IMR-90 (cell line): ENCODE measurements around the gene OR2AG2. TPM values are rescaled to one million over a fixed set of nuclear protein-coding genes. Genes with fewer than 3 reads are reported as not detected.

ENCODE experiments used
- ATAC-seq: fragments of 200-7000 bp; cut with Tn5 transposase; 2 replicates; pipeline ENCODE4 v1.9.1; 2020; ENCODE audit warnings: low read depth, mild to moderate bottlenecking, moderate library complexity
- BruUV-seq: library from RNA; stranded (reverse); fragments of 400-500 nt; replicated peaks from 2 replicates; lab custom pipeline; 2021; lab: Mats Ljungman, UMichigan
- CTCF ChIA-PET: fragments of 300-600 bp; formaldehyde crosslinking; extraction: SDS; loops from one replicate; lab custom pipeline; 2021; ENCODE audit warnings: antibody characterized with exemption; lab: Yijun Ruan, JAX
- POLR2A ChIA-PET: fragments of 300-600 bp; sonication (Branson Sonifier 250); formaldehyde crosslinking; loops from one replicate; lab custom pipeline; 2022; ENCODE audit warnings: antibody characterized with exemption; ENCODE audit not compliant: unreplicated experiment; lab: Charles Lee
- DNase-seq: peaks from one replicate; pipeline ENCODE4 v3.0.0; 2013
- H2AFZ ChIP-seq: replicated peaks from 2 replicates; pipeline ENCODE3; 2013; ENCODE audit warnings: low read length, mild to moderate bottlenecking; ENCODE audit not compliant: poor library complexity
- H2AK5ac ChIP-seq: 2 replicates; pipeline ENCODE4 v1.6.1; 2013; ENCODE audit warnings: low read depth, low read length, inconsistent platforms
- H2AK9ac ChIP-seq: replicated peaks from 2 replicates; pipeline ENCODE3; 2013; ENCODE audit warnings: mild to moderate bottlenecking, low read depth, low read length, moderate library complexity; ENCODE audit not compliant: poor library complexity
- H2BK120ac ChIP-seq: 2 replicates; pipeline ENCODE4 v1.6.1; 2013; ENCODE audit warnings: low read depth, low read length, inconsistent platforms
- H2BK15ac ChIP-seq: 3 replicates; pipeline ENCODE4 v1.6.1; 2013; ENCODE audit warnings: low read depth, low read length, inconsistent platforms
- H2BK20ac ChIP-seq: 2 replicates; pipeline ENCODE4 v1.6.1; 2013; ENCODE audit warnings: low read depth, mild to moderate bottlenecking, inconsistent platforms, low read length, moderate library complexity
- H2BK5ac ChIP-seq: 2 replicates; pipeline ENCODE4 v1.6.1; 2013; ENCODE audit warnings: mild to moderate bottlenecking, low read depth, low read length, inconsistent platforms; ENCODE audit not compliant: poor library complexity, severe bottlenecking
- H3K14ac ChIP-seq: replicated peaks from 2 replicates; pipeline ENCODE4 v1.6.1; 2013; ENCODE audit warnings: low read depth, low read length, inconsistent platforms
- H3K18ac ChIP-seq: 2 replicates; pipeline ENCODE4 v1.6.1; 2013; ENCODE audit warnings: low read depth, low read length, control low read depth
- H3K23ac ChIP-seq: 2 replicates; pipeline ENCODE4 v1.6.1; 2013; ENCODE audit warnings: low read depth, low read length, inconsistent platforms
- H3K27ac ChIP-seq: 2 replicates; pipeline ENCODE4 v1.5.1; 2013; ENCODE audit warnings: mild to moderate bottlenecking, control low read depth, low read length; ENCODE audit not compliant: insufficient read depth
- H3K27me3 ChIP-seq: 2 replicates; pipeline ENCODE4 v1.6.1; 2013; ENCODE audit warnings: low read length; ENCODE audit not compliant: control insufficient read depth, insufficient read depth
- H3K36me3 ChIP-seq: 2 replicates; pipeline ENCODE4 v1.6.1; 2013; ENCODE audit warnings: low read length, mixed read lengths; ENCODE audit not compliant: control insufficient read depth, insufficient read depth
- H3K4ac ChIP-seq: 2 replicates; pipeline ENCODE4 v1.6.1; 2013; ENCODE audit warnings: low read depth, low read length, inconsistent platforms
- H3K4me1 ChIP-seq: 2 replicates; pipeline ENCODE4 v1.6.1; 2013; ENCODE audit warnings: low read length, mixed read lengths; ENCODE audit not compliant: control insufficient read depth, insufficient read depth
- H3K4me2 ChIP-seq: 2 replicates; pipeline ENCODE4 v1.6.1; 2013; ENCODE audit warnings: low read depth, mild to moderate bottlenecking, control low read depth, low read length, moderate library complexity
- H3K4me3 ChIP-seq: 2 replicates; pipeline ENCODE4 v1.5.1; 2013; ENCODE audit warnings: low read depth, mild to moderate bottlenecking, control low read depth, low read length, moderate library complexity; ENCODE audit not compliant: insufficient read depth
- H3K56ac ChIP-seq: 2 replicates; pipeline ENCODE4 v1.6.1; 2013; ENCODE audit warnings: low read length, inconsistent platforms; ENCODE audit not compliant: insufficient read depth; ENCODE audit errors: extremely low read depth
- H3K79me1 ChIP-seq, 2 experiments: 2 replicates each; pipeline ENCODE4 v1.6.1; 2013; ENCODE audit warnings: low read length in 2 of 2, inconsistent platforms in 1 of 2, low read depth in 1 of 2
- H3K9ac ChIP-seq: 2 replicates; pipeline ENCODE4 v1.6.1; 2013; ENCODE audit warnings: low read depth, low read length, control low read depth
- H3K9me1 ChIP-seq: 2 replicates; pipeline ENCODE4 v1.6.1; 2013; ENCODE audit warnings: low read length, inconsistent platforms; ENCODE audit not compliant: insufficient read depth
- H3K9me3 ChIP-seq: 2 replicates; pipeline ENCODE4 v1.6.1; 2013; ENCODE audit warnings: low read length; ENCODE audit not compliant: control insufficient read depth, insufficient read depth
- H4K20me1 ChIP-seq: 2 replicates; pipeline ENCODE4 v1.6.1; 2013; ENCODE audit warnings: low read length, inconsistent platforms; ENCODE audit not compliant: insufficient read depth
- H4K5ac ChIP-seq: 2 replicates; pipeline ENCODE4 v1.6.1; 2013; ENCODE audit warnings: mild to moderate bottlenecking, low read depth, low read length, control low read depth
- H4K8ac ChIP-seq, 2 experiments: 2 replicates each; pipeline ENCODE4 v1.6.1; 2013; ENCODE audit warnings: low read depth in 2 of 2, low read length in 2 of 2, control low read depth in 1 of 2, inconsistent platforms in 1 of 2
- H4K91ac ChIP-seq: 2 replicates; pipeline ENCODE4 v1.6.1; 2013; ENCODE audit warnings: low read depth, low read length, inconsistent platforms; ENCODE audit not compliant: insufficient read depth
- BHLHE40 ChIP-seq: fragments of 150-350 bp; IDR thresholded peaks from 2 replicates; pipeline ENCODE4 v1.6.1; 2016; ENCODE audit warnings: mild to moderate bottlenecking, low read depth, low read length
- CHD1 ChIP-seq: IDR thresholded peaks from 2 replicates; pipeline ENCODE4 v1.6.1; 2012; ENCODE audit warnings: low read depth, low read length, improper control_type of control experiment
- MXI1 ChIP-seq: IDR thresholded peaks from 2 replicates; pipeline ENCODE4 v1.6.1; 2012; ENCODE audit warnings: low read depth, mild to moderate bottlenecking, low read length, moderate library complexity, borderline replicate concordance
- NFE2L2 ChIP-seq: fragments of 150-350 bp; IDR thresholded peaks from 2 replicates; pipeline ENCODE4 v1.6.1; 2016; ENCODE audit warnings: low read depth, mild to moderate bottlenecking, low read length
- RAD21 ChIP-seq: IDR thresholded peaks from 2 replicates; pipeline ENCODE4 v1.6.1; 2012; ENCODE audit warnings: low read length, improper control_type of control experiment
- RCOR1 ChIP-seq: IDR thresholded peaks from 2 replicates; pipeline ENCODE4 v1.6.1; 2012; ENCODE audit warnings: mild to moderate bottlenecking, low read length, improper control_type of control experiment; ENCODE audit not compliant: insufficient replicate concordance
- RFX5 ChIP-seq: IDR thresholded peaks from 2 replicates; pipeline ENCODE4 v1.8.0; 2012; ENCODE audit warnings: low read depth, mild to moderate bottlenecking, low read length, moderate library complexity
- SMC3 ChIP-seq: fragments of 150-350 bp; IDR thresholded peaks from 2 replicates; pipeline ENCODE4 v1.6.1; 2016; ENCODE audit warnings: low read depth, mild to moderate bottlenecking, antibody characterized with exemption, low read length, moderate library complexity
- WGBS, 2 experiments: methylation state at CpG; one replicate each; pipeline versions ENCODE4 v1.1.5 to v1.1.7; 2013; ENCODE audit warnings: missing lambda C conversion rate in 2 of 2; ENCODE audit not compliant: insufficient read length in 1 of 2; ENCODE audit errors: extremely low coverage in 2 of 2; 5-methylcytosine and 5-hydroxymethylcytosine counted together
- dilution Hi-C: fragments of 300-500 bp; cut with HindIII; formaldehyde crosslinking; loops from one replicate; pipeline ENCODE4 v1.14.3; 2018; ENCODE audit warnings: low sequenced_read_pairs; ENCODE audit not compliant: unreplicated experiment
- in situ Hi-C: fragments of 300-500 bp; cut with MboI; formaldehyde crosslinking; loops from 3 replicates; pipeline ENCODE4 v1.14.3; 2019; ENCODE audit warnings: low sequenced_read_pairs, inconsistent platforms, mixed read lengths
- intact Hi-C: fragments of 100-400 bp; cut with micrococcal nuclease; formaldehyde crosslinking; loops from 2 replicates; pipeline ENCODE4 v1.10.0; 2022
- polyA plus RNA-seq, 3 experiments: library from polyadenylated mRNA; depleted of rRNA; stranded (reverse); fragments of >200 nt; gene quantifications; 2 replicates each; pipeline ENCODE4 v1.2.3, GENCODE V29; 2012; ENCODE audit warnings: low replicate concordance in 1 of 3
- total RNA-seq: library from RNA; depleted of rRNA; stranded (reverse); fragments of >200 nt; gene quantifications from 2 replicates; pipeline ENCODE4 v1.2.3, GENCODE V29; 2012
- TF ChIP-seq, protein P1 (sequence below): fragments of 150-350 bp; IDR thresholded peaks from 2 replicates; pipeline ENCODE4 v1.6.1; 2017; ENCODE audit warnings: mild to moderate bottlenecking, antibody characterized with exemption, low read length, low read depth
- TF ChIP-seq, protein P2 (sequence below): conservative IDR thresholded peaks from 2 replicates; pipeline ENCODE4 v1.5.1; 2012; ENCODE audit warnings: mild to moderate bottlenecking, low read depth, low read length, improper control_type of control experiment
- TF ChIP-seq, protein P3 (sequence below): fragments of 150-350 bp; IDR thresholded peaks from 2 replicates; pipeline ENCODE4 v1.6.1; 2016; ENCODE audit warnings: low read depth, mild to moderate bottlenecking, low read length, moderate library complexity, borderline replicate concordance

Gene OR2AG2
- total and polyA plus RNA-seq, 2 of the 4 experiments (the other 2 are of a cell fraction): 0.22 to 0.54 TPM

DNA sequence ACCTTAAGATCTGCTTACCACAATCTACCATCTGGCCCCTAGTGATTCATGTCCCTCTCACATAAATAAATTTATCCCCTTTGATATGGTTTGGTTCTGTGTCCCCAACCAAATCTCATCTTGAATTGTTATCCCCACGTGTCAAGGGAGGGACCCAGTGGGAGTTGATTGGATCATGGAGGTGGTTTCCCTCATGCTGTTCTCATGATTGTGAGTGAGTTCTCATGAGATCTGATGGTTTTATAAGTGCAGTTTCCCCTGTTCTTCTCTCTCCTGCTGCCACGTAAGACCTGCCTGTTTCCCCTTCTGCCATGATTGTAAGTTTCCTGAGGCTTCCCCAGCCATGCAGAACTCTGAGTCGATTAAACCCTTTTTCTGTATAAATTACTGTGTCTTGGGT is 37.2 kb downstream of the OR2AG2 start:
- Histone ChIP-seq H3K4me3 (no peak overlapping the region), H3K56ac (no peak overlapping the region), H4K8ac (no peak overlapping the region), H4K20me1 (no peaks in the 10 kb centered on the region), H3K79me1 (no peaks in the 10 kb centered on the region), H3K27ac (no peak overlapping the region), H3K18ac (no peak overlapping the region), H2BK120ac (no peak overlapping the region), H3K36me3 (no peaks in the 10 kb centered on the region), H2AFZ (no peak overlapping the region), H3K4ac (no peak overlapping the region), H3K27me3 (no peaks in the 10 kb centered on the region), H3K4me1 (no peaks in the 10 kb centered on the region), H3K9me3 (no peaks in the 10 kb centered on the region), H3K9me1 (no peaks in the 10 kb centered on the region), H3K9ac (no peak overlapping the region), H2BK5ac (no peak overlapping the region), H4K91ac (no peak overlapping the region), H4K5ac (no peak overlapping the region), H2AK9ac (no peak overlapping the region), H3K23ac (no peak overlapping the region), H3K14ac (no peak overlapping the region), H2BK20ac (no peak overlapping the region), H2BK15ac (no peak overlapping the region), H2AK5ac (no peak overlapping the region), H3K4me2 (no peak overlapping the region)
- TF ChIP-seq, protein P1, sequence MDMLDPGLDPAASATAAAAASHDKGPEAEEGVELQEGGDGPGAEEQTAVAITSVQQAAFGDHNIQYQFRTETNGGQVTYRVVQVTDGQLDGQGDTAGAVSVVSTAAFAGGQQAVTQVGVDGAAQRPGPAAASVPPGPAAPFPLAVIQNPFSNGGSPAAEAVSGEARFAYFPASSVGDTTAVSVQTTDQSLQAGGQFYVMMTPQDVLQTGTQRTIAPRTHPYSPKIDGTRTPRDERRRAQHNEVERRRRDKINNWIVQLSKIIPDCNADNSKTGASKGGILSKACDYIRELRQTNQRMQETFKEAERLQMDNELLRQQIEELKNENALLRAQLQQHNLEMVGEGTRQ: no peak
- no peak for TF ChIP-seq RCOR1
- TF ChIP-seq, protein P2, sequence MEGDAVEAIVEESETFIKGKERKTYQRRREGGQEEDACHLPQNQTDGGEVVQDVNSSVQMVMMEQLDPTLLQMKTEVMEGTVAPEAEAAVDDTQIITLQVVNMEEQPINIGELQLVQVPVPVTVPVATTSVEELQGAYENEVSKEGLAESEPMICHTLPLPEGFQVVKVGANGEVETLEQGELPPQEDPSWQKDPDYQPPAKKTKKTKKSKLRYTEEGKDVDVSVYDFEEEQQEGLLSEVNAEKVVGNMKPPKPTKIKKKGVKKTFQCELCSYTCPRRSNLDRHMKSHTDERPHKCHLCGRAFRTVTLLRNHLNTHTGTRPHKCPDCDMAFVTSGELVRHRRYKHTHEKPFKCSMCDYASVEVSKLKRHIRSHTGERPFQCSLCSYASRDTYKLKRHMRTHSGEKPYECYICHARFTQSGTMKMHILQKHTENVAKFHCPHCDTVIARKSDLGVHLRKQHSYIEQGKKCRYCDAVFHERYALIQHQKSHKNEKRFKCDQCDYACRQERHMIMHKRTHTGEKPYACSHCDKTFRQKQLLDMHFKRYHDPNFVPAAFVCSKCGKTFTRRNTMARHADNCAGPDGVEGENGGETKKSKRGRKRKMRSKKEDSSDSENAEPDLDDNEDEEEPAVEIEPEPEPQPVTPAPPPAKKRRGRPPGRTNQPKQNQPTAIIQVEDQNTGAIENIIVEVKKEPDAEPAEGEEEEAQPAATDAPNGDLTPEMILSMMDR: no peak
- TF ChIP-seq NFE2L2: no peak
- TF ChIP-seq BHLHE40: no peak
- TF ChIP-seq RFX5: no peak
- TF ChIP-seq, protein P3, sequence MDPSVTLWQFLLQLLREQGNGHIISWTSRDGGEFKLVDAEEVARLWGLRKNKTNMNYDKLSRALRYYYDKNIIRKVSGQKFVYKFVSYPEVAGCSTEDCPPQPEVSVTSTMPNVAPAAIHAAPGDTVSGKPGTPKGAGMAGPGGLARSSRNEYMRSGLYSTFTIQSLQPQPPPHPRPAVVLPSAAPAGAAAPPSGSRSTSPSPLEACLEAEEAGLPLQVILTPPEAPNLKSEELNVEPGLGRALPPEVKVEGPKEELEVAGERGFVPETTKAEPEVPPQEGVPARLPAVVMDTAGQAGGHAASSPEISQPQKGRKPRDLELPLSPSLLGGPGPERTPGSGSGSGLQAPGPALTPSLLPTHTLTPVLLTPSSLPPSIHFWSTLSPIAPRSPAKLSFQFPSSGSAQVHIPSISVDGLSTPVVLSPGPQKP: no peak
- no peak for TF ChIP-seq RAD21
- no peak for TF ChIP-seq SMC3
- TF ChIP-seq CHD1: no peak
- no peak for TF ChIP-seq MXI1
- no peak for DNase-seq
- CTCF ChIA-PET: interaction anchor here (1.0 kb wide), 1 partner anchor 23 kb away, joined by 3 read pairs; no protein-coding TSS in a partner anchor
- POLR2A ChIA-PET: no interaction called here
- dilution Hi-C loops (no loop called here), in situ Hi-C loops (no loop called here), intact Hi-C loops (no loop called here)
- BruUV-seq: no TSS peak
- no peak for ATAC-seq
- WGBS, 2 experiments: no CpG with 5 or more reads among the region's 3 CpGs
